Mammary epithelial cell (primary cell): ENCODE measurements around the gene BRWD1.

Experiments
- CTCF ChIP-seq, 2 donors: IDR thresholded peaks in 1 of 2; conservative IDR thresholded peaks in 1 of 2; 2 replicates each; pipeline ENCODE4 v1.5.1; 2011 to 2012; ENCODE audit warnings: inconsistent platforms in 2 of 2, low read length in 2 of 2, mild to moderate bottlenecking in 2 of 2, control low read depth in 1 of 2, low read depth in 1 of 2; ENCODE audit not compliant: insufficient read depth in 1 of 2; ENCODE audit errors: extremely low read depth in 1 of 2
- EZH2 ChIP-seq: IDR thresholded peaks from 2 replicates; pipeline ENCODE4 v1.6.1; 2012; ENCODE audit warnings: low read length, inconsistent platforms, borderline replicate concordance

- TF ChIP-seq CTCF (conservative IDR thresholded peaks at IDR 0.05 in 1 of 2, IDR thresholded peaks at IDR 0.05 in 1 of 2; ENCODE audit: extremely low read depth in 1 of 2, insufficient read depth in 1 of 2, low read depth in 1 of 2, low read length in 2 of 2): no peak
- TF ChIP-seq EZH2: no peak
These were observed 25.8 kb upstream of the BRWD1 start for GRCh38 chr21:39339231-39339630.
